ES-I3 (cell line): Measurements from ENCODE around the gene DDX21.
"Not testable (repeated sequence)": the region's sequence is repeated elsewhere in the genome, so short reads cannot be mapped to it uniquely, and the experiment has no call there.

Experiments used
- H3K36me3 ChIP-seq: 2 replicates; pipeline ENCODE4 v1.6.1; 2013; ENCODE audit warnings: mild to moderate bottlenecking, low read length, control low read depth, moderate library complexity; ENCODE audit not compliant: insufficient read depth
- H3K4me1 ChIP-seq: 2 replicates; pipeline ENCODE4 v1.6.1; 2013; ENCODE audit warnings: mild to moderate bottlenecking, control low read depth, low read length; ENCODE audit not compliant: insufficient read depth
- H3K9ac ChIP-seq: 2 replicates; pipeline ENCODE4 v1.6.1; 2013; ENCODE audit warnings: low read depth, mild to moderate bottlenecking, low read length, moderate library complexity
- H3K9me3 ChIP-seq: 2 replicates; pipeline ENCODE4 v1.6.1; 2013; ENCODE audit warnings: mild to moderate bottlenecking, low read length, moderate library complexity; ENCODE audit not compliant: control insufficient read depth, insufficient read depth

The DDX21 gene

DNA sequence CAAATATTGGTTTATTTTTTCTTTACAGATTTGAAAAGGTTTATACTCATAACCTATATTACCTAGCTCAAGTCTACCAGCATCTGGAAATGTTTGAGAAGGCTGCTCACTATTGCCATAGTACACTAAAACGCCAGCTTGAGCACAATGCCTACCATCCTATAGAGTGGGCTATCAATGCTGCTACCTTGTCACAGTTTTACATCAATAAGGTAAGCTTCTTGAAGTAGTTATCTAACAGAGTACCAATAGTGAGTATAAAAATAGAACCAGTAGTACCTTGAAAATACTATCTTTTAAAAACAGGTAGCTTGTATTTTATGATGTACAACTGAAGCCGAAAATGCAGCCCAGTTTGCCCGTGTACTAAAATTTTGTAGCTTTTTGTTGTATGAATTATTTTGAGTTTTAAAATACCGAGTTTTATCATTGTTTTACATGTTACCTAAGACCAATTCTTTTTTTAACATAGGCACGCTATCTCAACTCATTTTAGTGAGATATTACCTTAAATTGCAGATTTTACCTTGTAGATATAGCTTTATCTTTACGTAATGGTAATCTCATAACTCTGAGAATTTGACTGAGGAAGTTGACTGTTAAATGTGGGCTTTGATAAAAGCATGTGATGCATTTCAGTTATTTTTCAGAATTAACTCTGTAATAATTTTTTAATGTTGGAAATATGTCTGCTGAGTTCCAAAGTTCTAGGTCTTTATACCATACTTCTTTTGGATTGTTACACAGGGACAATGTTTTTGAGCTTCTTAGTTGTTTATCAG lies 49.9 kb downstream of the DDX21 start:
- Histone ChIP-seq H3K9ac (no peak overlapping the region), H3K9me3 (no peaks in the 10 kb centered on the region), H3K36me3 (peaks cover 11% of the 10 kb centered on the region), H3K4me1 (no peaks in the 10 kb centered on the region)

DNA sequence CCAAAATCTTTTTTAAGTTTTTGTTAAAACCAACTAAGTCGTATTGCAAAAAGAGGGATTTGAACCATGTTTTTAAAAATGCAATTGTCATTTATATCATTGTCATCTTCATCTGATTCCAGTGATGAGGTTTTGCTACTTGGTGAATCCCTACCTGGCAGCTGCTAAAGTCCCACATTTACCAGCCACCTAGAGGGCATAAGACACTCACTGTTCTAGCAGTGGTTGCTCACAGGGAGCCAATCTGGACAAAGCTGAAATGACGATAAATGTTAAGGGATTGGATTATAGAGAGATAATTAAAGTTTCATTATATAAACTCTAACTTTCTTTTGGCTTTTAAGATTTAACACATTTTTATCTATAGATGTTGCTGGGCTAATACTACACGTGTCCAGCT lies 51.3 kb downstream of the DDX21 start:
- Histone ChIP-seq H3K9me3 (no peaks in the 10 kb centered on the region), H3K4me1 (no peaks in the 10 kb centered on the region), H3K36me3 (peaks cover 13% of the 10 kb centered on the region), H3K9ac (no peak overlapping the region)

- peaks cover 19% of the 10 kb centered on the region for H3K36me3 ChIP-seq
- no peaks in the 10 kb centered on the region for H3K9me3 ChIP-seq
- H3K9ac ChIP-seq, result no peak overlapping the region
- H3K4me1 ChIP-seq, result no peaks in the 10 kb centered on the region
Measured at GRCh38 chr10:69009360-69009759, 53.4 kb downstream of the DDX21 start.

- peaks cover 20% of the 10 kb centered on the region for H3K36me3 ChIP-seq
- H3K9me3 ChIP-seq, result no peaks in the 10 kb centered on the region
- no peak overlapping the region for H3K9ac ChIP-seq
- no peaks in the 10 kb centered on the region for H3K4me1 ChIP-seq
Measured at GRCh38 chr10:69010151-69010640, 54.2 kb downstream of the DDX21 start.

DNA sequence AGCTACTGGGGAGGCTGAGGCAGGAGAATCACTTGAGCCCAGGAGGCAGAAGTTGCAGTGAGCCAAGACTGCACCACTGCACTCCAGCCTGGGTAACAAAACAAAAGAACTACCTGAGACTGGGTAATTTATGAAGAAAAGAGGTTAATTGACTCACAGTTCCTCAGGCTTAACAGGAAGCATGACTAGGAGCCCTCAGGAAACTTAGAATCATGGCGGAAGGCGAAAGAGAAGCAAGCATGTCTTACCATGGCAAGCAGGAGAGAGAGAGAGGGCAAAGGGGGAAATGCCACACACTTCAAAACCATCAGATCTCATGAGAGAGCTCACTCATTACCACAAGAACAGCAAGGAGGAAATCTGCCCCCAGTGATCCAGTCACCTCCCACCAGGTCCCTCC lies 56.8 kb downstream of the DDX21 start:
- not testable (repeated sequence) for H3K9ac ChIP-seq, H3K9me3 ChIP-seq, H3K4me1 ChIP-seq
- H3K36me3 ChIP-seq, result peaks cover 15% of the 10 kb centered on the region

DNA sequence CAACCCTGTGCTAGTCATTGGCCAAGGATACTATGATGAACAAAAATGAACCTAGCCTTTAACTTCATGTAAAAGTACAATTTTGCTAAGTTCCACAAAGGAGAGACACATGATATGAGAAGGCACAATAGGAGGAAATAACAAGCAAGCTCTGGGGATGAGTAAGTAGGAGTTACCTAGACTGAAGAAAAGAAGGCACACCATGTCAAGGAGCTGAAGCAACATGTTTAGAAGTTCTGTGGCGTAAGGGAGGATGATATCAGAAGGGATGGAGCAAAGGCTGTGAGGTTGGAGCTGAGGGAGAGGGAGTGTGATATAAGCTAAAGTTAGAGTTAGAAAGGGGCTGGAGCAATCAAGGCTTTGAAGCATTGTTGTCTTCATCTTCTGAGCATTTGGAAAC lies 58.2 kb downstream of the DDX21 start:
- H3K4me1 ChIP-seq, result no peaks in the 10 kb centered on the region

GRCh38 chr10:69018613-69019012 lies 62.6 kb downstream of the DDX21 start:
- Histone ChIP-seq H3K9ac (no peak overlapping the region), H3K9me3 (no peaks in the 10 kb centered on the region), H3K4me1 (no peaks in the 10 kb centered on the region), H3K36me3 (peaks cover 10% of the 10 kb centered on the region)

More for the DNA sequence above, 58.2 kb downstream of the DDX21 start:
- peaks cover 15% of the 10 kb centered on the region for H3K36me3 ChIP-seq
- H3K9me3 ChIP-seq, result no peaks in the 10 kb centered on the region
- H3K9ac ChIP-seq, result no peak overlapping the region

DNA sequence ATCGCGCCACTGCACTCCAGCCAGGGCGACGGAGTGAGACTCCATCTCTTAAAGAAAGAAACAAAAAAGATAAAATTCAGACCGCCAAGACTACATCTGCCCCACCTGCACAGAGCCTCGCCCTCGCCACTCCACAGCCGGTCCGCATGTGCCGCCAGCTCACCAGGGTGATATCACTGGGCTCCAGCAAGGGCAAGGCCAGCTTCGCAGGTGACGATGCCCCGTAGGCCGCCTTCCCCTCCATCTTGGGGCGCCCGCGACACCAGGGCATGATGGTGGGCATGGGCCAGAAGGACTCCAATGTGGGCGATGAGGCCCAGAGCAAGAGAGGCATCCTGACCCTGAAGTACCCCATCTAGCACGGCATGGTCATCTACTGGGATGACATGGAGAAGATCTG lies 66.6 kb downstream of the DDX21 start:
- Histone ChIP-seq H3K9me3 (no peaks in the 10 kb centered on the region), H3K36me3 (no peaks in the 10 kb centered on the region), H3K4me1 (no peaks in the 10 kb centered on the region), H3K9ac (no peak overlapping the region)

DNA sequence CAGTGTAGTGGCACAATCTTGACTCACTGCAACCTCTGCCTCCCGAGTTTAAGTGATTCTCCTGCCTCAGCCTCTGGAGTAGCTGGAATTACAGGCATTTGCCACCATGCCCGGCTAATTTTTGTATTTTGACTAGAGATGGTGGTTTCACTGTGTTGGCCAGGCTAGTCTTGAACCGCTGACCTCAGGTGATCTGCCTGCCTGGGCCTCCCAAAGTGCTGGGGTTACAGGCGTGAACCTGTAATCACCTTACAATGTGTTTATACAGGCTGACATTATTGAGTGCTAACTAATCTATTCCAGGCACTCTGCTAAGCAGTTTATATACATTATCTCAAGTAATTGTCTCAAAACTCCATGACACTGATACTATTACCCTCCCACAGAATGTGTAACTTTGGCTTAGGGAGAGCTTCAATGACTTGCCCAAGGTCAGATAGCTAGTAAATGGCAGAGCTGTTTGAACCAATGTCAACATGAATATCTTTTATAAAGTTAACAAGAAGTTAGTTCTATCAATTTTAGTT lies 69.5 kb downstream of the DDX21 start:
- H3K9ac ChIP-seq, result no peak overlapping the region
- H3K9me3 ChIP-seq, result peaks cover 2% of the 10 kb centered on the region; the same call in 1 of the 2 replicates
- no peaks in the 10 kb centered on the region for H3K36me3 ChIP-seq
- no peaks in the 10 kb centered on the region for H3K4me1 ChIP-seq

GRCh38 chr10:69033256-69033655 lies 77.3 kb downstream of the DDX21 start:
- H3K36me3 ChIP-seq, result no peaks in the 10 kb centered on the region
- H3K9me3 ChIP-seq, result peaks cover 2% of the 10 kb centered on the region; the same call in 1 of the 2 replicates
- H3K4me1 ChIP-seq, result no peaks in the 10 kb centered on the region
- no peak overlapping the region for H3K9ac ChIP-seq
